Measurements from ENCODE around the gene FHL2. TPM values are rescaled to one million over a fixed set of nuclear protein-coding genes. Genes with fewer than 3 reads are reported as not detected.

FHL2 gene
- total RNA-seq, 2 donors from 2014 or later, result 11.1 to 11.4 TPM

- DNase-seq, result no peak
- H3K36me3 Mint-ChIP-seq (ENCODE audit: low read depth), result no peaks in the 10 kb centered on the region
- no peak overlapping the region for H3K27ac Mint-ChIP-seq
- H3K4me1 Mint-ChIP-seq, result no peaks in the 10 kb centered on the region
- Histone ChIP-seq H3K4me1 (ENCODE audit: control insufficient read depth, insufficient read depth, low read length) (no peaks in the 10 kb centered on the region), H3K9me3 (ENCODE audit: control insufficient read depth, low read length) (no peaks in the 10 kb centered on the region), H3K4me3 (ENCODE audit: low read length) (no peak overlapping the region), H3K36me3 (ENCODE audit: control insufficient read depth, insufficient read depth, low read length) (no peaks in the 10 kb centered on the region), H3K27me3 (ENCODE audit: control insufficient read depth, insufficient read depth, low read length, poor library complexity, severe bottlenecking) (no peaks in the 10 kb centered on the region), H3K27ac (ENCODE audit: low read depth, low read length) (no peak overlapping the region), H3K9ac (ENCODE audit: extremely low read depth, low read length, poor library complexity, severe bottlenecking) (no peak overlapping the region)
- TF ChIP-seq CTCF (conservative IDR thresholded peaks at IDR 0.05), result no peak
- H3K9me3 Mint-ChIP-seq, result no peaks in the 10 kb centered on the region
- no peak overlapping the region for H3K4me3 Mint-ChIP-seq
- no peaks in the 10 kb centered on the region for H3K27me3 Mint-ChIP-seq (ENCODE audit: insufficient read depth)
- 88 to 92% methylated on average over 2 to 5 of the region's 5 CpGs for WGBS, 2 experiments (ENCODE audit: insufficient coverage in 1 of 2, insufficient read length in 1 of 2)
These were observed 14.4 kb upstream of the FHL2 start for GRCh38 chr2:105413206-105413605.

GRCh38 chr2:105412584-105412983 is 13.7 kb upstream of the FHL2 start:
- Histone ChIP-seq H3K9ac (ENCODE audit: extremely low read depth, low read length, poor library complexity, severe bottlenecking) (no peak overlapping the region), H3K9me3 (ENCODE audit: control insufficient read depth, low read length) (no peaks in the 10 kb centered on the region), H3K4me3 (ENCODE audit: low read length) (no peak overlapping the region), H3K27me3 (ENCODE audit: control insufficient read depth, insufficient read depth, low read length, poor library complexity, severe bottlenecking) (no peaks in the 10 kb centered on the region), H3K27ac (ENCODE audit: low read depth, low read length) (no peak overlapping the region), H3K36me3 (ENCODE audit: control insufficient read depth, insufficient read depth, low read length) (no peaks in the 10 kb centered on the region), H3K4me1 (ENCODE audit: control insufficient read depth, insufficient read depth, low read length) (no peaks in the 10 kb centered on the region)
- Mint-ChIP-seq H3K36me3 (ENCODE audit: low read depth) (no peaks in the 10 kb centered on the region), H3K4me3 (no peak overlapping the region), H3K9me3 (no peaks in the 10 kb centered on the region), H3K4me1 (no peaks in the 10 kb centered on the region), H3K27ac (no peak overlapping the region), H3K27me3 (ENCODE audit: insufficient read depth) (no peaks in the 10 kb centered on the region)
- no peak for TF ChIP-seq CTCF (conservative IDR thresholded peaks at IDR 0.05)
- WGBS, 2 experiments (ENCODE audit: insufficient coverage in 1 of 2, insufficient read length in 1 of 2), result 87 to 90% methylated on average over 8 to 11 of the region's 11 CpGs
- DNase-seq, result no peak

GRCh38 chr2:105411720-105412407 is 13.0 kb upstream of the FHL2 start:
- no peak for TF ChIP-seq CTCF (conservative IDR thresholded peaks at IDR 0.05)
- Mint-ChIP-seq H3K4me3 (no peak overlapping the region), H3K27ac (no peak overlapping the region)

More at GRCh38 chr2:105411720-105412407, 13.0 kb upstream of the FHL2 start:
- no peaks in the 10 kb centered on the region for H3K4me1 ChIP-seq (ENCODE audit: control insufficient read depth, insufficient read depth, low read length)
- no peaks in the 10 kb centered on the region for H3K27me3 ChIP-seq (ENCODE audit: control insufficient read depth, insufficient read depth, low read length, poor library complexity, severe bottlenecking)
- H3K9me3 ChIP-seq (ENCODE audit: control insufficient read depth, low read length), result no peaks in the 10 kb centered on the region
- no peaks in the 10 kb centered on the region for H3K36me3 ChIP-seq (ENCODE audit: control insufficient read depth, insufficient read depth, low read length)
- Mint-ChIP-seq H3K4me1 (no peaks in the 10 kb centered on the region), H3K27me3 (ENCODE audit: insufficient read depth) (no peaks in the 10 kb centered on the region), H3K9me3 (no peaks in the 10 kb centered on the region), H3K36me3 (ENCODE audit: low read depth) (no peaks in the 10 kb centered on the region)
- H3K27ac ChIP-seq (ENCODE audit: low read depth, low read length), result no peak overlapping the region
- H3K4me3 ChIP-seq (ENCODE audit: low read length), result no peak overlapping the region
- H3K9ac ChIP-seq (ENCODE audit: extremely low read depth, low read length, poor library complexity, severe bottlenecking), result no peak overlapping the region
- 88 to 93% methylated on average over 4 to 5 of the region's 6 CpGs for WGBS, 2 experiments (ENCODE audit: insufficient coverage in 1 of 2, insufficient read length in 1 of 2)
- no peak for DNase-seq
